ENCODE measurements around the gene DENND5B.
"Not testable (repeated sequence)": the region's sequence is repeated elsewhere in the genome, so short reads cannot be mapped to it uniquely, and the experiment has no call there.

Gene DENND5B

GRCh38 chr12:31557707-31558106 lies 33.2 kb downstream of the DENND5B start:
- no peak for DNase-seq (ENCODE audit: low spot score)

GRCh38 chr12:31555466-31555865 lies 35.5 kb downstream of the DENND5B start:
- not testable (repeated sequence) for DNase-seq (ENCODE audit: low spot score)

- not testable (repeated sequence) for DNase-seq (ENCODE audit: low spot score)
Measured at GRCh38 chr12:31550590-31550989, 40.3 kb downstream of the DENND5B start.

- DNase-seq (ENCODE audit: low spot score), result no peak
Measured at GRCh38 chr12:31536672-31537071, 54.3 kb downstream of the DENND5B start.

- DNase-seq (ENCODE audit: low spot score), result no peak
Measured at GRCh38 chr12:31533470-31533869, 57.5 kb downstream of the DENND5B start.

- no peak for DNase-seq (ENCODE audit: low spot score)
Measured at GRCh38 chr12:31531893-31532292, 59.0 kb downstream of the DENND5B start.

GRCh38 chr12:31528095-31528494 lies 62.8 kb downstream of the DENND5B start:
- no peak for DNase-seq (ENCODE audit: low spot score)

- DNase-seq (ENCODE audit: low spot score), result no peak
Measured at GRCh38 chr12:31527083-31527482, 63.9 kb downstream of the DENND5B start.

- no peak for DNase-seq (ENCODE audit: low spot score)
Measured at GRCh38 chr12:31526158-31526546, 64.8 kb downstream of the DENND5B start.

GRCh38 chr12:31525496-31526157 lies 65.3 kb downstream of the DENND5B start:
- DNase-seq (ENCODE audit: low spot score), result no peak

GRCh38 chr12:31524791-31525495 lies 66.0 kb downstream of the DENND5B start:
- no peak for DNase-seq (ENCODE audit: low spot score)

- no peak for DNase-seq (ENCODE audit: low spot score)
Measured at GRCh38 chr12:31523306-31523705, 67.6 kb downstream of the DENND5B start.

GRCh38 chr12:31522607-31523006 lies 68.3 kb downstream of the DENND5B start:
- no peak for DNase-seq (ENCODE audit: low spot score)

GRCh38 chr12:31521964-31522363 lies 69.0 kb downstream of the DENND5B start:
- DNase-seq (ENCODE audit: low spot score), result no peak

GRCh38 chr12:31519511-31519910 lies 71.4 kb downstream of the DENND5B start:
- DNase-seq (ENCODE audit: low spot score), result no peak

GRCh38 chr12:31518680-31519227 lies 72.2 kb downstream of the DENND5B start:
- no peak for DNase-seq (ENCODE audit: low spot score)

GRCh38 chr12:31517994-31518393 lies 72.9 kb downstream of the DENND5B start:
- no peak for DNase-seq (ENCODE audit: low spot score)

GRCh38 chr12:31516702-31517101 lies 74.2 kb downstream of the DENND5B start:
- no peak for DNase-seq (ENCODE audit: low spot score)

GRCh38 chr12:31514912-31515311 lies 76.0 kb downstream of the DENND5B start:
- DNase-seq (ENCODE audit: low spot score), result no peak

- DNase-seq (ENCODE audit: low spot score), result no peak
Measured at GRCh38 chr12:31510034-31510433, 80.9 kb downstream of the DENND5B start.

GRCh38 chr12:31508436-31509150 lies 82.3 kb downstream of the DENND5B start:
- DNase-seq (ENCODE audit: low spot score), result no peak

GRCh38 chr12:31507966-31508365 lies 83.0 kb downstream of the DENND5B start:
- DNase-seq (ENCODE audit: low spot score), result no peak
